Central memory CD8-positive, alpha-beta T cell (primary cell): ENCODE data around the gene FERMT1.
"Not testable (repeated sequence)": the region's sequence is repeated elsewhere in the genome, so short reads cannot be mapped to it uniquely, and the experiment has no call there.

Source experiments
- ATAC-seq: fragments of 150-1000 bp; cut with Tn5 transposase; replicated peaks from 2 replicates; pipeline ENCODE4 v1.10.0; 2022; ENCODE audit warnings: mild to moderate bottlenecking, moderate FRiP score, moderate number of reproducible peaks; ENCODE audit not compliant: poor library complexity, severe bottlenecking; ENCODE audit errors: extremely low read depth
- DNase-seq, 2 donors: peaks; one replicate each; pipeline ENCODE4 v3.0.0; 2021; ENCODE audit warnings: low spot score in 2 of 2
- H3K27ac Mint-ChIP-seq: one replicate; pipeline ENCODE4 v1.8.0; 2022; ENCODE audit warnings: low read depth, mild to moderate bottlenecking, moderate library complexity, mixed read lengths
- H3K27me3 Mint-ChIP-seq: one replicate; pipeline ENCODE4 v1.8.0; 2022; ENCODE audit warnings: mixed read lengths
- H3K36me3 Mint-ChIP-seq: one replicate; pipeline ENCODE4 v1.8.0; 2022; ENCODE audit warnings: mild to moderate bottlenecking, moderate library complexity, mixed read lengths; ENCODE audit not compliant: insufficient read depth
- H3K4me1 Mint-ChIP-seq: one replicate; pipeline ENCODE4 v1.8.0; 2022; ENCODE audit warnings: mixed read lengths
- H3K4me3 Mint-ChIP-seq: one replicate; pipeline ENCODE4 v1.8.0; 2022; ENCODE audit warnings: mild to moderate bottlenecking, moderate library complexity, mixed read lengths
- H3K9me3 Mint-ChIP-seq: one replicate; pipeline ENCODE4 v1.8.0; 2022; ENCODE audit warnings: mixed read lengths

The FERMT1 gene

DNA sequence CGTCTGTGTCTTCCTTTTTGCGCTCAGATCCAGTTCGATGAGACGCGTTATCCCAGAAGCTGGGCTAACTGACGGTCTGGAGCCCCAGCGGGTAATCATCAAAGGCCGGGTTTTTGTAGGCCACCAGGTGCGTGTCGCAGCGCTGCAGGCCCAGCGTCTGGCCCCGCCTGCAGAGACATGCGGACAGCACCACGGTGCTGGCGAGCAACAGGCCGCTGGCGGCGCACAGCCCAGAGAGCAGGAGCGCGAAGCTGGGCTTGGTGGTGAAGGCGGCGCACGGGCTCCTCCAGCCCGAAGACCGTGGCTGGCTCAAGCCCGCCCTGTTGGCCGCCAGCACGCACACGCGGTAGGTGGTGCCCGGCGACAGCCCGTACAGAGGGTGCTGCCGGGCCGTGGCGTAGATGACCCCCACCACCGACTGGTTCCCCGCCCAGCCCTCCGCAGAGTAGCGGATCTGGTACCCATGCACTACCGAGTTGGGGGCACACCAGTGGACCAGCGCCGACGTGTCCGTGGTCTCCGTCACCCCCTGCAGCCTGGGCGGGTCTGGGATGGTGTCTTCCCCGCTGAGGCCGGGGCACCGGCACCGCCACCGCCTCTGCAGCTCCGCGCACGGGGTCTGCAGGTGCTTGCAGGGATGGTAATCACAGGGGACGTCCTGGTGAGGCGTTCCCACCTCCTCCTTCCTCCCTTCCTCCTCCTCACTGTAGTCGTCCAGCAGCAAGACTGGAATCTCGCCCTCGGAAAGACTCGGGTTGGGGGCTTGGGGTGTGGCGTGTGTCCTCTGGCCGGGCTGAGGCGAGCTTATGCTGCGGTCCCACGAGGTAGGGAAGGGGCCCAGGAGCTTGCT is 81.6 kb downstream of the FERMT1 start:
- no peak for DNase-seq
- Mint-ChIP-seq H3K9me3 (no peaks in the 10 kb centered on the region), H3K4me1 (no peaks in the 10 kb centered on the region), H3K36me3 (peaks cover 21% of the 10 kb centered on the region), H3K27me3 (no peaks in the 10 kb centered on the region), H3K4me3 (no peak overlapping the region), H3K27ac (no peak overlapping the region)
- ATAC-seq = no peak

DNA sequence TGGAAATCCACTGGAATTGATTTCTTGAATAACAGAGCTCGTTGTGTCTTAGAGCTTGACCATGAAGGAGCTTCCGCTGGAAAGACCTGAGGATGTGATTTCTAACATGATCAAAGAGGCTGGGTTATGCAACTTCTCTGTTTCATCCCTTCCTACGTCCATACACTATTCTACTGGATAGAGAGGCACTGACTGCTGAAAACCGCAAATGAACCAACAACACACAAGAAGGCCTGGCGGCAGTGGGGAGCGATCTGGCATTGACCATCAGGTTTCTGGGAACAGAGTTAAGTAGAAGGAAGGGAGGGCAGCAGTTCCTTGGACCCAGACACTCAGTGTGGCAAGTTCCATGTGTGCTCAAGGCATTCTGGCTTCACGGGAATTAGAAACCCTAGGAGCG is 82.3 kb downstream of the FERMT1 start:
- Mint-ChIP-seq H3K27ac (no peak overlapping the region), H3K4me3 (no peak overlapping the region), H3K9me3 (no peaks in the 10 kb centered on the region), H3K4me1 (no peaks in the 10 kb centered on the region), H3K36me3 (peaks cover 24% of the 10 kb centered on the region), H3K27me3 (no peaks in the 10 kb centered on the region)
- ATAC-seq (no peak), DNase-seq (no peak)

- H3K4me3 Mint-ChIP-seq = no peak overlapping the region
- H3K4me1 Mint-ChIP-seq = peaks cover 1% of the 10 kb centered on the region
- DNase-seq = no peak
- ATAC-seq = no peak
- no peaks in the 10 kb centered on the region for H3K27me3 Mint-ChIP-seq
- H3K9me3 Mint-ChIP-seq = no peaks in the 10 kb centered on the region
- peaks cover 27% of the 10 kb centered on the region for H3K36me3 Mint-ChIP-seq
- H3K27ac Mint-ChIP-seq = no peak overlapping the region
Measured at GRCh38 chr20:6039766-6040165, 83.1 kb downstream of the FERMT1 start.

- no peaks in the 10 kb centered on the region for H3K27me3 Mint-ChIP-seq
- DNase-seq (no peak), ATAC-seq (no peak)
- H3K27ac Mint-ChIP-seq = no peak overlapping the region
- peaks cover 6% of the 10 kb centered on the region for H3K4me1 Mint-ChIP-seq
- peaks cover 32% of the 10 kb centered on the region for H3K36me3 Mint-ChIP-seq
- H3K9me3 Mint-ChIP-seq = no peaks in the 10 kb centered on the region
- H3K4me3 Mint-ChIP-seq = no peak overlapping the region
Measured at GRCh38 chr20:6038256-6038655, 84.6 kb downstream of the FERMT1 start.

GRCh38 chr20:6037082-6037481 is 85.7 kb downstream of the FERMT1 start:
- peaks cover 6% of the 10 kb centered on the region for H3K4me1 Mint-ChIP-seq
- no peak overlapping the region for H3K27ac Mint-ChIP-seq
- H3K36me3 Mint-ChIP-seq = peaks cover 37% of the 10 kb centered on the region
- no peak for ATAC-seq
- no peak for DNase-seq
- no peaks in the 10 kb centered on the region for H3K27me3 Mint-ChIP-seq
- H3K4me3 Mint-ChIP-seq = no peak overlapping the region
- H3K9me3 Mint-ChIP-seq = no peaks in the 10 kb centered on the region

GRCh38 chr20:6036213-6036612 is 86.6 kb downstream of the FERMT1 start:
- no peaks in the 10 kb centered on the region for H3K9me3 Mint-ChIP-seq
- DNase-seq = no peak

DNA sequence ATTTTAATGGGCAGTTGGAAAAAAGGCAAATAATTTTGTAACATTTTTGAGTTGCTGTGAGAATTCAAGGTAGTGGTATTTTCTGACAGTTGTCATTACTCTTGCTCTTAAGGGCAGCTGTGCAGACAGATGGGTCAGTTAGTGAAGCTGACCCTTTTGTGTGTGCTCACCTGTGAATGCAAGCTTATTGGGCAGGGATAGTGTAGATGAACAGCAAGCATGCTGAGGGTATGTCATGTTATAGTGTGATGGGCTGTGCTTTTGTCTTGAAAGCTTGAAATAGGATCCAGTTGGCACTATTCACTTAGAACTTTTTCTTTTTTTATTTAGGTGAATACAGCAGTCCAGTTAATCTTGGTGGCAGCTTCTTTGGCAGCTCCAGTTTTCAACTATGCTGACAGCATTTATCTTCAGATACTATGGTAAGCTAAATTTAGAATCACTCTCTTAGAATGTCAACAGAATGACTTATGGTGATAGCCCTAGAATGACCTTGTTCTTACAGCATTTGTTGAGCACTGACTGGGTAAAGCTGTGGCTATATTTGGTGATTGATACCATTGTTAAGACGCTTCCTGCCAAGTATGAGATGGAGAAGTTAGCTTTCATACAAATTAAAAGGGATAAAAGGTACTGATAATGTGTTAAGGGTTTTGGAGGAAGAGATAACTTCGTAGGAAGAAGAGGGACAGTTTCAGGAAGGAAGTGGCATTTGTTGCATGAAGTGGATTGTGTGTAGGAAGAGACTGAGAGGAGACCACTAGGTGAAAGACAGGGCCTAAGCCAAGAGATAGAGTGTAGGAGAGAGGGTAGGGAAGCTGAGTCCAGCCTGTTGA is 88.5 kb downstream of the FERMT1 start:
- H3K9me3 Mint-ChIP-seq = no peaks in the 10 kb centered on the region

More at GRCh38 chr20:6036213-6036612, 86.6 kb downstream of the FERMT1 start:
- peaks cover 6% of the 10 kb centered on the region for H3K4me1 Mint-ChIP-seq
- no peaks in the 10 kb centered on the region for H3K27me3 Mint-ChIP-seq
- H3K27ac Mint-ChIP-seq = no peak overlapping the region
- H3K36me3 Mint-ChIP-seq = peaks cover 40% of the 10 kb centered on the region
- ATAC-seq = no peak
- H3K4me3 Mint-ChIP-seq = no peak overlapping the region

DNA sequence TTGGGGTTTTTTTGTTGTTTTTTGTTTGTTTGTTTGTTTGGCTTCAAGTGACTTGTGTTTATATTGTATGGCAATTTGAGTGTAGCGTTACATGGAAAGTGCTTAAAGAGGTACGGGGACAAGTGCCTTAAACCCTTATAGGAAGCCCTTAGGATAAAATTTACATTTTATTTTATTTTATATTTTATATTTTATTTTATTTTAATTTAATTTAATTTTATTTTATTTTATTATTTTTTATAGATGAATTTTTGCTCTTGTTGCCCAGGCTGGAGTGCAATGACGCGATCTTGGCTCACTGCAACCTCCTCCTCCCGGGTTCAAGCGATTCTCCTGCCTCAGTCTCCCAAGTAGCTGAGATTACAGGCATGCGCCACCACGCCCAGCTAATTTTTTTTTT is 89.9 kb downstream of the FERMT1 start:
- H3K36me3 Mint-ChIP-seq = peaks cover 39% of the 10 kb centered on the region
- H3K27ac Mint-ChIP-seq = not testable (repeated sequence)
- peaks cover 14% of the 10 kb centered on the region for H3K4me1 Mint-ChIP-seq

More for the DNA sequence above, 88.5 kb downstream of the FERMT1 start:
- H3K27ac Mint-ChIP-seq = peak overlapping the region; percentile 5
- DNase-seq = no peak
- ATAC-seq = no peak
- H3K36me3 Mint-ChIP-seq = peaks cover 37% of the 10 kb centered on the region
- no peaks in the 10 kb centered on the region for H3K27me3 Mint-ChIP-seq
- H3K4me1 Mint-ChIP-seq = peaks cover 11% of the 10 kb centered on the region
- no peak overlapping the region for H3K4me3 Mint-ChIP-seq

DNA sequence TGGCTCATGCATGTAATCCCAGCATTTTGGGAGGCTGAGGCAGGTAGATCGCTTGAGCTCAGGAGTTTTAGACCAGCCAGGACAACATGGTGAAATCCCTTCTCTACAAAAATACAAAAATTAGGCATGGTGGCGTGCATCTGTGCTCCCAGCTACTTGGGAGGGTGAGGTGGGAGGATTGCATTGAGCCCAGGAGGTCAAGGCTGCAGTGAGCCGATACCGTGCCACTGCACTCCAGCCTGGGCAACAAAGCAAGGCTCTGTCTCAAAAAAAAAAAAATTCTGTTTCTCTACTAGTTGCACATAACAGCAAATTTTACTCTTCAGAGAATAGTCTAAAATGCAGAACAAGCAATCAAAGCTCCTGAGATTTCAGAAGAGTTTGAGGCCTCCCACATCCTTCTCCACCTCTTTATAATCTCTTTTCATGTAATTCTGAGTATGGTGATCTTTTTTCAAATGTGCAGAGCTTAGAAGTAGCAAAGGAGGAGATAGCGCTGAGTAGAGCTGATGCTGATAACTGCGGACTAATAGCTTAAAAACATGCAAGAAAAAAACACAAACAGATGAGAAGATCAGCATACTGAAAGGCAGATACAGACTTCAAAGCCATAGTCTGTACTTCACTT is 92.3 kb downstream of the FERMT1 start:
- ATAC-seq = no peak

More for the DNA sequence above, 89.9 kb downstream of the FERMT1 start:
- not testable (repeated sequence) for H3K9me3 Mint-ChIP-seq, H3K4me3 Mint-ChIP-seq, H3K27me3 Mint-ChIP-seq, DNase-seq, ATAC-seq

GRCh38 chr20:6029538-6029937 is 93.3 kb downstream of the FERMT1 start:
- DNase-seq (no peak), ATAC-seq (no peak)
- Mint-ChIP-seq H3K9me3 (no peaks in the 10 kb centered on the region), H3K27ac (no peak overlapping the region), H3K4me3 (no peak overlapping the region), H3K27me3 (no peaks in the 10 kb centered on the region), H3K4me1 (peaks cover 21% of the 10 kb centered on the region), H3K36me3 (peaks cover 27% of the 10 kb centered on the region)

More for the DNA sequence above, 92.3 kb downstream of the FERMT1 start:
- H3K4me1 Mint-ChIP-seq = peaks cover 21% of the 10 kb centered on the region
- no peaks in the 10 kb centered on the region for H3K27me3 Mint-ChIP-seq
- no peaks in the 10 kb centered on the region for H3K9me3 Mint-ChIP-seq
- DNase-seq = no peak
- H3K4me3 Mint-ChIP-seq = no peak overlapping the region
- H3K36me3 Mint-ChIP-seq = peaks cover 29% of the 10 kb centered on the region
- no peak overlapping the region for H3K27ac Mint-ChIP-seq

- H3K27me3 Mint-ChIP-seq = no peaks in the 10 kb centered on the region
- no peak overlapping the region for H3K4me3 Mint-ChIP-seq
- ATAC-seq (no peak), DNase-seq (no peak)
- peaks cover 19% of the 10 kb centered on the region for H3K4me1 Mint-ChIP-seq
- H3K27ac Mint-ChIP-seq = no peak overlapping the region
- no peaks in the 10 kb centered on the region for H3K9me3 Mint-ChIP-seq
- peaks cover 30% of the 10 kb centered on the region for H3K36me3 Mint-ChIP-seq
Measured at GRCh38 chr20:6028818-6029217, 94.0 kb downstream of the FERMT1 start.

GRCh38 chr20:6026051-6026450 is 96.8 kb downstream of the FERMT1 start:
- Mint-ChIP-seq H3K36me3 (peaks cover 31% of the 10 kb centered on the region), H3K27ac (no peak overlapping the region), H3K4me3 (no peak overlapping the region), H3K4me1 (peaks cover 28% of the 10 kb centered on the region), H3K9me3 (no peaks in the 10 kb centered on the region), H3K27me3 (no peaks in the 10 kb centered on the region)
- DNase-seq (no peak), ATAC-seq (no peak)
